HepG2 (cell line): ENCODE data around the gene RPL26. TPM values are rescaled to one million over a fixed set of nuclear protein-coding genes. Genes with fewer than 3 reads are reported as not detected.

Experiments
- ISL2 ChIP-seq: sonication (generic); formaldehyde crosslinking; IDR thresholded peaks from 2 replicates; pipeline ENCODE4 v1.5.0; 2020; ENCODE audit warnings: missing genetic modification reagents
- KLF13 ChIP-seq: sonication (generic); formaldehyde crosslinking; IDR thresholded peaks from 2 replicates; pipeline ENCODE4 v1.4.0; 2020; ENCODE audit warnings: mild to moderate bottlenecking, missing genetic modification reagents
- MED13 ChIP-seq: sonication (generic); formaldehyde crosslinking; IDR thresholded peaks from 2 replicates; pipeline ENCODE4 v1.5.0; 2020; ENCODE audit warnings: missing genetic modification reagents
- PHB2 ChIP-seq: fragments of 450-650 bp; IDR thresholded peaks from 2 replicates; pipeline ENCODE4 v1.6.1; 2018; ENCODE audit not compliant: partially characterized antibody
- PHF21A ChIP-seq: sonication (generic); formaldehyde crosslinking; IDR thresholded peaks from 2 replicates; pipeline ENCODE4 v1.5.0; 2020; ENCODE audit warnings: mild to moderate bottlenecking, missing genetic modification reagents
- PHF5A ChIP-seq: IDR thresholded peaks from one replicate; pipeline ENCODE4 v1.6.1; 2018; ENCODE audit warnings: low read depth, missing genetic modification reagents; ENCODE audit not compliant: unreplicated experiment
- RCOR2 ChIP-seq: IDR thresholded peaks from 2 replicates; pipeline ENCODE4 v1.6.1; 2016; ENCODE audit warnings: missing biosample characterization, missing genetic modification reagents
- RXRB ChIP-seq: IDR thresholded peaks from 2 replicates; pipeline ENCODE4 v1.6.1; 2016; ENCODE audit warnings: borderline replicate concordance, missing genetic modification reagents, missing compliant biosample characterization
- SRSF4 ChIP-seq: fragments of 200-400 bp; formaldehyde crosslinking; IDR thresholded peaks from one replicate; pipeline ENCODE4 v1.6.1; 2018; ENCODE audit warnings: mild to moderate bottlenecking, low read depth, low read length, moderate library complexity; ENCODE audit not compliant: poor library complexity, severe bottlenecking
- TBX3 ChIP-seq: fragments of 450-650 bp; IDR thresholded peaks from 2 replicates; pipeline ENCODE4 v1.6.1; 2017; ENCODE audit warnings: antibody characterized with exemption, mild to moderate bottlenecking, inconsistent platforms, borderline replicate concordance
- ZBTB7B ChIP-seq: sonication (generic); formaldehyde crosslinking; IDR thresholded peaks from 2 replicates; pipeline ENCODE4 v1.4.0; 2020; ENCODE audit warnings: missing genetic modification reagents
- ZNF10 ChIP-seq: sonication (generic); formaldehyde crosslinking; IDR thresholded peaks from 2 replicates; pipeline ENCODE4 v1.4.0; 2020; ENCODE audit warnings: mild to moderate bottlenecking, low read depth, missing genetic modification reagents, borderline replicate concordance
- ZNF12 ChIP-seq: sonication (generic); formaldehyde crosslinking; IDR thresholded peaks from 2 replicates; pipeline ENCODE4 v1.5.0; 2020; ENCODE audit warnings: missing genetic modification reagents
- ZNF331 ChIP-seq: sonication (generic); formaldehyde crosslinking; IDR thresholded peaks from 2 replicates; pipeline ENCODE4 v1.4.0; 2020; ENCODE audit warnings: missing genetic modification reagents
- ZNF382 ChIP-seq: sonication (generic); formaldehyde crosslinking; IDR thresholded peaks from 2 replicates; pipeline ENCODE4 v1.5.0; 2020; ENCODE audit warnings: missing genetic modification reagents, mild to moderate bottlenecking, borderline replicate concordance
- ZNF451 ChIP-seq: sonication (generic); formaldehyde crosslinking; IDR thresholded peaks from 2 replicates; pipeline ENCODE4 v1.5.0; 2020; ENCODE audit warnings: mild to moderate bottlenecking, missing genetic modification reagents
- polyA plus RNA-seq, 8 experiments: library from polyadenylated mRNA; depleted of rRNA in 3 of 8; stranded (reverse) in 7 of 8; unstranded in 1 of 8; fragments of >200 nt; fragmentation: Illumina TruSeq in 4 of 8; extraction: Trizol in 4 of 8; gene quantifications; 2 replicates each; pipeline versions ENCODE4 v1.2.1 to v1.2.3, GENCODE V29; 2011 to 2016; ENCODE audit warnings: low read depth in 4 of 8, missing spikeins in 1 of 8, mixed read lengths in 1 of 8; ENCODE audit not compliant: insufficient read depth in 1 of 8
- total RNA-seq, 5 experiments: library from RNA; depleted of rRNA; stranded (reverse); fragments of >200 nt; fragmentation: Illumina TruSeq; extraction: Trizol; gene quantifications; 2 replicates each; pipeline ENCODE4 v1.2.3, GENCODE V29; 2016; ENCODE audit warnings: low read depth in 1 of 5
- TF ChIP-seq, protein P1 (sequence below): sonication (generic); formaldehyde crosslinking; conservative IDR thresholded peaks from 2 replicates; pipeline ENCODE4 v1.4.0; 2020; ENCODE audit warnings: missing genetic modification reagents
- TF ChIP-seq, protein P2 (sequence below), 2 experiments: sonication (generic) in 1 of 2; formaldehyde crosslinking in 1 of 2; IDR thresholded peaks; 2 replicates each; pipeline versions ENCODE4 v1.5.1 to v1.6.1; 2011 to 2020; ENCODE audit warnings: borderline replicate concordance in 1 of 2, low read depth in 1 of 2, low read length in 1 of 2, mild to moderate bottlenecking in 1 of 2, missing genetic modification reagents in 1 of 2, moderate library complexity in 1 of 2
- TF ChIP-seq, protein P3 (sequence below): sonication (generic); formaldehyde crosslinking; conservative IDR thresholded peaks from 2 replicates; pipeline ENCODE4 v1.4.0; 2020; ENCODE audit warnings: mild to moderate bottlenecking, missing genetic modification reagents, moderate library complexity
- TF ChIP-seq, protein P4 (sequence below): sonication (generic); formaldehyde crosslinking; IDR thresholded peaks from 2 replicates; pipeline ENCODE4 v1.8.1; 2023; ENCODE audit warnings: mild to moderate bottlenecking, missing genetic modification reagents

The RPL26 gene
- total and polyA plus RNA-seq, 2 of the 13 experiments (the other 11 are each of a cell fraction or from before 2014, with no cell fraction given), result 2,817 to 3,529 TPM

DNA sequence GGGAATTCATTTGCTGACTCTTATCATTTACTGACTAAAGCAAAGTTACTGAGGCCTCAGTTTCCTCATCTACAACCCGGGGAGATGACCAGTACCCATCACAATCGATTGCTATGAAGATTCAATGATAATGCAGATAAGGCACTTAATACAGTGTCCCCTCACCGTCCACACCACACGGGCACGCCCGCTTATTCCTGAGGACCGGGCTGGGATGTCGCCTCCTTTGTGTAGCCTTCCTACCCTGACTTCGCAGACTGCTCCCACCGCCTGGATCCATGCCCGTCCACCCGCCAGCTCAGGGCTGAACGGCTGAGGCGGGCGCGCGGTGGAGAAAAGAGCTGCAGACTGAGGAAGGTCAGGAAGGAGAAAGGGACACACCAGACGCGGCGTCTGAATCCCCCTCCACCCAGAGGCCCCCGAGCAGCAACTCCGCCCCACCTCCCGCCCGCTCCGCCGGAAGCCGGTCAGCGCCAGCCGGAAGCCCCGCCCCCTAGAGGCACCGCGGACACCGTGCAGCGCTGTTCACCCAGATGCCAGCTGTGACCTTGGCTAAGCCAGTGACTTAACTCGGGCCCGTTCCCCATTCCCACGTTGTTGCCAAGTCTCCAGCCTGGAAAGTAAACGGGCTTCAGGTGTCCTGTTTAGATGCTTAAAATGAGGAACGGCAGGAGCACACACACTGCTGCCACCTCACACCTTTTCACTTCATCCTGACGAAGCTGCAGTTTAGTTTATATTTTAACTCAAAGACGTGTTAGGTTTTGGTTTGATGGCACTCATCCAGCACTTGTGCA is 6.5 kb downstream of the RPL26 start, which contains the start of gene KRABD2 (continued):
- TF ChIP-seq, protein P1, sequence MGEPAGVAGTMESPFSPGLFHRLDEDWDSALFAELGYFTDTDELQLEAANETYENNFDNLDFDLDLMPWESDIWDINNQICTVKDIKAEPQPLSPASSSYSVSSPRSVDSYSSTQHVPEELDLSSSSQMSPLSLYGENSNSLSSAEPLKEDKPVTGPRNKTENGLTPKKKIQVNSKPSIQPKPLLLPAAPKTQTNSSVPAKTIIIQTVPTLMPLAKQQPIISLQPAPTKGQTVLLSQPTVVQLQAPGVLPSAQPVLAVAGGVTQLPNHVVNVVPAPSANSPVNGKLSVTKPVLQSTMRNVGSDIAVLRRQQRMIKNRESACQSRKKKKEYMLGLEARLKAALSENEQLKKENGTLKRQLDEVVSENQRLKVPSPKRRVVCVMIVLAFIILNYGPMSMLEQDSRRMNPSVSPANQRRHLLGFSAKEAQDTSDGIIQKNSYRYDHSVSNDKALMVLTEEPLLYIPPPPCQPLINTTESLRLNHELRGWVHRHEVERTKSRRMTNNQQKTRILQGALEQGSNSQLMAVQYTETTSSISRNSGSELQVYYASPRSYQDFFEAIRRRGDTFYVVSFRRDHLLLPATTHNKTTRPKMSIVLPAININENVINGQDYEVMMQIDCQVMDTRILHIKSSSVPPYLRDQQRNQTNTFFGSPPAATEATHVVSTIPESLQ, result no peak
- TF ChIP-seq ZNF10 (CRISPR knock-in tag) (no peak), ZBTB7B (CRISPR knock-in tag) (peak; percentile 45), PHB2 (no peak), PHF5A (peak; percentile 91), ZNF331 (CRISPR knock-in tag) (peak; percentile 86), RXRB (CRISPR knock-in tag) (peak; percentile 65), TBX3 (no peak), PHF21A (peak; percentile 35; the same call in 1 of the 2 replicates), ZNF12 (CRISPR knock-in tag) (peak; percentile 57), ZNF451 (CRISPR knock-in tag) (peak; percentile 86), RCOR2 (CRISPR knock-in tag) (no peak), SRSF4 (peak; percentile 88), KLF13 (no peak), ZNF382 (CRISPR knock-in tag) (no peak), ISL2 (CRISPR knock-in tag) (peak; percentile 66), MED13 (CRISPR knock-in tag) (peak; percentile 80)
- TF ChIP-seq, protein P2, sequence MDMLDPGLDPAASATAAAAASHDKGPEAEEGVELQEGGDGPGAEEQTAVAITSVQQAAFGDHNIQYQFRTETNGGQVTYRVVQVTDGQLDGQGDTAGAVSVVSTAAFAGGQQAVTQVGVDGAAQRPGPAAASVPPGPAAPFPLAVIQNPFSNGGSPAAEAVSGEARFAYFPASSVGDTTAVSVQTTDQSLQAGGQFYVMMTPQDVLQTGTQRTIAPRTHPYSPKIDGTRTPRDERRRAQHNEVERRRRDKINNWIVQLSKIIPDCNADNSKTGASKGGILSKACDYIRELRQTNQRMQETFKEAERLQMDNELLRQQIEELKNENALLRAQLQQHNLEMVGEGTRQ (IDR thresholded peaks at IDR 0.05; ENCODE audit: low read depth, low read length), result no peak
- TF ChIP-seq, protein P2 (CRISPR knock-in tag; IDR thresholded peaks at IDR 0.05; ENCODE audit: borderline replicate concordance), result no peak; the same call in 1 of the 2 replicates
- TF ChIP-seq, protein P3, sequence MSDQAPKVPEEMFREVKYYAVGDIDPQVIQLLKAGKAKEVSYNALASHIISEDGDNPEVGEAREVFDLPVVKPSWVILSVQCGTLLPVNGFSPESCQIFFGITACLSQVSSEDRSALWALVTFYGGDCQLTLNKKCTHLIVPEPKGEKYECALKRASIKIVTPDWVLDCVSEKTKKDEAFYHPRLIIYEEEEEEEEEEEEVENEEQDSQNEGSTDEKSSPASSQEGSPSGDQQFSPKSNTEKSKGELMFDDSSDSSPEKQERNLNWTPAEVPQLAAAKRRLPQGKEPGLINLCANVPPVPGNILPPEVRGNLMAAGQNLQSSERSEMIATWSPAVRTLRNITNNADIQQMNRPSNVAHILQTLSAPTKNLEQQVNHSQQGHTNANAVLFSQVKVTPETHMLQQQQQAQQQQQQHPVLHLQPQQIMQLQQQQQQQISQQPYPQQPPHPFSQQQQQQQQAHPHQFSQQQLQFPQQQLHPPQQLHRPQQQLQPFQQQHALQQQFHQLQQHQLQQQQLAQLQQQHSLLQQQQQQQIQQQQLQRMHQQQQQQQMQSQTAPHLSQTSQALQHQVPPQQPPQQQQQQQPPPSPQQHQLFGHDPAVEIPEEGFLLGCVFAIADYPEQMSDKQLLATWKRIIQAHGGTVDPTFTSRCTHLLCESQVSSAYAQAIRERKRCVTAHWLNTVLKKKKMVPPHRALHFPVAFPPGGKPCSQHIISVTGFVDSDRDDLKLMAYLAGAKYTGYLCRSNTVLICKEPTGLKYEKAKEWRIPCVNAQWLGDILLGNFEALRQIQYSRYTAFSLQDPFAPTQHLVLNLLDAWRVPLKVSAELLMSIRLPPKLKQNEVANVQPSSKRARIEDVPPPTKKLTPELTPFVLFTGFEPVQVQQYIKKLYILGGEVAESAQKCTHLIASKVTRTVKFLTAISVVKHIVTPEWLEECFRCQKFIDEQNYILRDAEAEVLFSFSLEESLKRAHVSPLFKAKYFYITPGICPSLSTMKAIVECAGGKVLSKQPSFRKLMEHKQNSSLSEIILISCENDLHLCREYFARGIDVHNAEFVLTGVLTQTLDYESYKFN (CRISPR knock-in tag), result peak; percentile 26; the same call in 1 of the 2 replicates
- TF ChIP-seq, protein P4, sequence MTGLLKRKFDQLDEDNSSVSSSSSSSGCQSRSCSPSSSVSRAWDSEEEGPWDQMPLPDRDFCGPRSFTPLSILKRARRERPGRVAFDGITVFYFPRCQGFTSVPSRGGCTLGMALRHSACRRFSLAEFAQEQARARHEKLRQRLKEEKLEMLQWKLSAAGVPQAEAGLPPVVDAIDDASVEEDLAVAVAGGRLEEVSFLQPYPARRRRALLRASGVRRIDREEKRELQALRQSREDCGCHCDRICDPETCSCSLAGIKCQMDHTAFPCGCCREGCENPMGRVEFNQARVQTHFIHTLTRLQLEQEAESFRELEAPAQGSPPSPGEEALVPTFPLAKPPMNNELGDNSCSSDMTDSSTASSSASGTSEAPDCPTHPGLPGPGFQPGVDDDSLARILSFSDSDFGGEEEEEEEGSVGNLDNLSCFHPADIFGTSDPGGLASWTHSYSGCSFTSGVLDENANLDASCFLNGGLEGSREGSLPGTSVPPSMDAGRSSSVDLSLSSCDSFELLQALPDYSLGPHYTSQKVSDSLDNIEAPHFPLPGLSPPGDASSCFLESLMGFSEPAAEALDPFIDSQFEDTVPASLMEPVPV (CRISPR knock-in tag), result peak; percentile 52; the same call in 1 of the 2 replicates
